Endometrial microvascular endothelial cells (primary cell): ENCODE data around the gene MSMP. TPM values are rescaled to one million over a fixed set of nuclear protein-coding genes. Genes with fewer than 3 reads are reported as not detected.

ENCODE experiments used
- in situ Hi-C: cut with HindIII; loops from 2 replicates; pipeline ENCODE4 v1.10.0; 2017; ENCODE audit warnings: low sequenced_read_pairs, low pct_unique_long_range_greater_than_20kb; ENCODE audit errors: inconsistent ontology term
- total RNA-seq: library from RNA; depleted of rRNA; stranded (reverse); fragments of >200 nt; gene quantifications from one replicate; pipeline ENCODE4 v1.2.3, GENCODE V29; 2015; ENCODE audit errors: inconsistent ontology term

Gene MSMP
- total RNA-seq, 1 donor from 2014 or later: 5.3 TPM

DNA sequence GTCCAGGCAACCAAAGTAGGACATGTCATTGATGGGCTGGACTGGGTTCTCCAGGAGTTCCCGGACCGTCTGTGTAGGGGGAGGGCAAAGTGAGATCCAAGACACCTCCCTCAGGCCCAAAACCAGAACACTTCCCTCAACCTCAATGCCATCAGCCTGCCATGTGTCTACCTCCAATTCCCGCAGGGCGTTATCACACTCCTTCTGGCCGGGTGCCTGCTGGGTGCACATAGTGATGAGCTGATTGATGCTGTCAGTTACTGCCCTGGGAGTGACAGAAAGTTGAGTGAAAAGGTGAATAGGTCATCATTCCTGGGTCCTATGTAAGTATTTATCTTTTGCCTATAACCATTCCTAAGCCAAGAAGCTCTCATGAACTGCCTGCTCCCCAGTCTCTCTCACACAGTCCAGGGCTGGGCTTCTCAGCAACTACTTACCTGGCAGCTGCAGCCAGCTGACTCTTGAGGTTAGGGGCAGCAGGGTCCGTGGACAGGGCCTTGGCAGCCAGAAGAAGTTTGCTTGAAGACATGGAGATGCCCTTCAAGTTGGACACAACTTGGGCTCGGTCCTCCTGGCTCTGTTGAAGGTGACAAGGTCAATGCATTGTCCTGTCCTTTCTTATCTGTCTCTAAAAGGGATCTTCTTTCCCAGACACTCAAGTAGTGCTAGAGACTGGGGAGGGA, 43.1 kb downstream of the MSMP start:
- in situ Hi-C loops: no loop called here

- in situ Hi-C loops: no loop called here
Observed at GRCh38 chr9:35708146-35708545, 45.9 kb downstream of the MSMP start.

DNA sequence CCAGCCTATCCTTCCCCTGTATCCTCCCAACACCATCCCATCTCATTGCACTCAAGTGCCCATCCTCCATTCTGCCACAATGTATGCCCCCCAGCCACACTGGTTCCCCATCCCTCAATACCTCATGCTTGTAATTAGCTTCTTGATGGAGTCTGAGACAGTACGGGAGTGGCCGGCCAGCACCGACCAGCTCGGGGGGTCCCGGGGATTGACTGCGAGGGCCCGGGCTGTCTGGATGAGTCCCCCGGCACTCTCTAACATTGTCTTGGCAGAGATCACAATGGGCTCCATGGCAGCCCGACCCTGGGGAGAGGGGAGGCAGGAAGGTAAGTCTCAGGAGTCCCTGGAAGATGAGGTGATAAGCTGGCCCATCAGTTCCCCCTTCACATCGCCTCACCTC, 47.1 kb downstream of the MSMP start:
- in situ Hi-C loops: no loop called here

DNA sequence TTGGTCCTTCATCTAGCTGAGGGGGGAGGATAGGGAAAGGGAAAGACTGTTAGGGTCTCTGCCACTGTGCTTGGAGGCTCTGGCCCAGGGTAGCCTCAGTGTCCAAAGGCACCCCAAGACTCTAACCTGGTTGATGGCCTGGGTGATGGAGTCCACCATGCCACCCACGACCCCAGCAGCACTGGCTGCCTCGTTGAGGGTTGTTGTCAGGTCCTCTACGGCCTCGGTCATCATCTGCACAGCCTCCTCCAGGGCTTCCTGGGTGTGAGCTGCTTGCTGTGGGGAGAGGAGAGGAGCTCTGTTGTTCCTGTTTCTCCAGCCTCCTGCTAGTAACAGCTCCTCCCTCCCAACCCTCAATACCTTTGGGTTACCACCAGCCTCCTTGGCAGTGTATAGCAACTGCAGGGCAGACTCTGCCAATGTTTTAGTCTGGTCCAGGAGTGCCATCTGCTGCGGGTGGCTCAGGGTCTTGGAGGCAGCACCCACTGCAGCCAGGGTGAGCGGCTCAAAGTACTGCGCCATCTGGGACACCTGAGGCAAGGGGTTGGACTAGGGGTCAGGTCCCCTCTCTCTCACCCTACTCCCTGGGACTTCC, 48.1 kb downstream of the MSMP start:
- in situ Hi-C loops: no loop called here

DNA sequence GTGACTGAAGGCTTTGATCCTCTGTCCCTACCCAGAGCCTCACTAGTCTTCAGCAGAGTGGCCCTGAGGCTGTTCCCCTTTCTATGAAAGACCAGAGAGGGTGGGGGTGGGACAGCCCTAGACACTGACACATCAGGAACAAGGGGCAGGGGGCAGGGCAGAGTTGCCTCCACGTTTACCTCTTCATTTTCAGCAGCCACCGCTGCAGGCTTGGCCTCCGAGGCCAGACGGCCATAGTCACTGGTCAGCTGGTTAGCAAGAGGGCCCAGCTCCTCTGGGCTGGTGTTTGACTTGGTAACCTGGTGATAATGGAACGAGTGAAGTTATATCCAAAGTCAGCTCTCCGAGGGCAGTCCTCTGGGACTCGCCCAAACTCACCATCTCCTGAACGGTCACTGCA, 48.7 kb downstream of the MSMP start:
- in situ Hi-C loops: no loop called here

- in situ Hi-C loops: no loop called here
Observed at GRCh38 chr9:35703906-35704672, 50.0 kb downstream of the MSMP start.

Other genes starting within 250 kb of the MSMP start
- 12.9 TPM for gene TESK1, start 149.0 kb downstream of the MSMP start, total RNA-seq
- not detected for gene CD72, start 135.9 kb downstream of the MSMP start, total RNA-seq
- not detected for gene SIT1, start 103.3 kb downstream of the MSMP start, total RNA-seq
- gene RMRP, start 96.3 kb downstream of the MSMP start, total RNA-seq: 269 TPM
- gene CCDC107, start 96.0 kb downstream of the MSMP start, total RNA-seq: 5.0 TPM
- 2.8 TPM for gene ARHGEF39, start 89.1 kb downstream of the MSMP start, total RNA-seq
- gene CA9, start 80.3 kb downstream of the MSMP start, total RNA-seq: not detected
- 99.1 TPM for gene TPM2, start 64.4 kb downstream of the MSMP start, total RNA-seq
- gene TLN1, start 22.1 kb downstream of the MSMP start, total RNA-seq: 358 TPM
- 64.9 TPM for gene CREB3, start 21.6 kb downstream of the MSMP start, total RNA-seq
- 51.3 TPM for gene GBA2, start 5.0 kb downstream of the MSMP start, total RNA-seq
- gene RGP1, start 5.0 kb downstream of the MSMP start, total RNA-seq: 17.2 TPM
- gene NPR2, start 37.3 kb upstream of the MSMP start, total RNA-seq: 18.3 TPM
- gene SPAG8, start 58.0 kb upstream of the MSMP start, total RNA-seq: not detected
- gene HINT2, start 60.8 kb upstream of the MSMP start, total RNA-seq: 53.3 TPM
- gene FAM221B, start 74.5 kb upstream of the MSMP start, total RNA-seq: not detected
- gene TMEM8B, start 75.0 kb upstream of the MSMP start, total RNA-seq: 0.09 TPM
- gene OR13J1, start 116.1 kb upstream of the MSMP start, total RNA-seq: not detected
- 0.19 TPM for gene HRCT1, start 151.9 kb upstream of the MSMP start, total RNA-seq
- 34.1 TPM for gene SPAAR, start 155.2 kb upstream of the MSMP start, total RNA-seq
- not detected for gene OR2S2, start 203.9 kb upstream of the MSMP start, total RNA-seq